DOHH2 (cell line): ENCODE measurements around the gene UBE2H.
A peak's percentile ranks its signal among the peaks of the same experiment; 100 is the strongest.

Source experiments
- H3F3A ChIP-seq: fragments of 200-600 bp; sonication (generic), shearing (Covaris generic); 2 replicates; pipeline ENCODE4 v1.6.0; 2016; ENCODE audit warnings: antibody characterized with exemption, mild to moderate bottlenecking; ENCODE audit not compliant: control insufficient read depth, insufficient read depth
- H3K27ac ChIP-seq: fragments of 200-600 bp; sonication (generic); 2 replicates; pipeline ENCODE4 v1.5.1; 2014; ENCODE audit warnings: low read depth, mild to moderate bottlenecking, low read length, moderate library complexity
- H3K27me3 ChIP-seq: fragments of 200-600 bp; sonication (generic); 2 replicates; pipeline ENCODE4 v1.6.1; 2014; ENCODE audit warnings: mild to moderate bottlenecking, low read length, mixed read lengths; ENCODE audit not compliant: control insufficient read depth
- H3K36me3 ChIP-seq: fragments of 200-600 bp; sonication (generic); 2 replicates; pipeline ENCODE4 v1.6.1; 2014; ENCODE audit warnings: mild to moderate bottlenecking, low read length, moderate library complexity, mixed read lengths; ENCODE audit not compliant: control insufficient read depth
- H3K4me1 ChIP-seq: fragments of 200-600 bp; sonication (generic); 2 replicates; pipeline ENCODE4 v1.6.1; 2014; ENCODE audit warnings: mild to moderate bottlenecking, low read length, mixed read lengths; ENCODE audit not compliant: control insufficient read depth
- H3K4me2 ChIP-seq: fragments of 200-600 bp; sonication (generic); 2 replicates; pipeline ENCODE4 v1.6.0; 2014; ENCODE audit warnings: mild to moderate bottlenecking, low read length, moderate library complexity
- H3K4me3 ChIP-seq: fragments of 200-600 bp; sonication (generic); 2 replicates; pipeline ENCODE4 v1.5.1; 2014; ENCODE audit warnings: mild to moderate bottlenecking, low read length, mixed read lengths
- H3K79me2 ChIP-seq: fragments of 200-600 bp; sonication (generic); 2 replicates; pipeline ENCODE4 v1.6.1; 2014; ENCODE audit warnings: mild to moderate bottlenecking, low read length, mixed read lengths; ENCODE audit not compliant: control insufficient read depth
- H3K9me2 ChIP-seq: fragments of 200-600 bp; sonication (generic); replicated peaks from 2 replicates; pipeline ENCODE4 v1.6.1; 2014; ENCODE audit warnings: mild to moderate bottlenecking, low read length, mixed read lengths; ENCODE audit not compliant: control insufficient read depth
- H3K9me3 ChIP-seq: fragments of 200-600 bp; sonication (generic); 2 replicates; pipeline ENCODE4 v1.6.1; 2014; ENCODE audit warnings: antibody characterized with exemption, low read length, mixed read lengths; ENCODE audit not compliant: control insufficient read depth, insufficient read depth
- H4K20me1 ChIP-seq: fragments of 200-600 bp; sonication (generic); 2 replicates; pipeline ENCODE4 v1.6.0; 2014; ENCODE audit warnings: low read depth, mild to moderate bottlenecking, antibody characterized with exemption, low read length, moderate library complexity; ENCODE audit not compliant: control insufficient read depth, insufficient read depth
- CTCF ChIP-seq: fragments of 200-600 bp; sonication (generic); IDR thresholded peaks from one replicate; pipeline ENCODE4 v1.5.1; 2014; ENCODE audit warnings: antibody characterized with exemption, mild to moderate bottlenecking, low read depth, low read length; ENCODE audit not compliant: poor library complexity, severe bottlenecking
- EZH2phosphoT487 ChIP-seq: fragments of 200-600 bp; sonication (generic); IDR thresholded peaks from 2 replicates; pipeline ENCODE4 v1.6.1; 2017; ENCODE audit warnings: borderline replicate concordance, mild to moderate bottlenecking, antibody characterized with exemption, low read length, moderate library complexity, mixed read lengths

UBE2H gene

GRCh38 chr7:129785685-129786514 lies 166.9 kb downstream of the UBE2H start:
- Histone ChIP-seq H3K4me1 (peaks cover 27% of the 10 kb centered on the region), H3F3A (peaks cover 2% of the 10 kb centered on the region; the same call in 1 of the 2 replicates), H3K27ac (no peak overlapping the region), H3K9me2 (no peaks in the 10 kb centered on the region), H3K36me3 (no peaks in the 10 kb centered on the region), H3K79me2 (no peaks in the 10 kb centered on the region), H3K9me3 (no peaks in the 10 kb centered on the region), H3K27me3 (peaks cover 75% of the 10 kb centered on the region), H3K4me2 (peak overlapping the region; percentile 58), H3K4me3 (peak overlapping the region; percentile 25), H4K20me1 (peaks cover 13% of the 10 kb centered on the region; the same call in 1 of the 2 replicates)
- peak; percentile 94 for TF ChIP-seq EZH2phosphoT487
- TF ChIP-seq CTCF = no peak

- H3K9me3 ChIP-seq = no peaks in the 10 kb centered on the region
- H3K4me3 ChIP-seq = peak overlapping the region; percentile 25
- H3F3A ChIP-seq = peaks cover 2% of the 10 kb centered on the region; the same call in 1 of the 2 replicates
- no peaks in the 10 kb centered on the region for H3K9me2 ChIP-seq
- no peak overlapping the region for H3K27ac ChIP-seq
- no peaks in the 10 kb centered on the region for H3K79me2 ChIP-seq
- peaks cover 75% of the 10 kb centered on the region for H3K27me3 ChIP-seq
- TF ChIP-seq EZH2phosphoT487 = peak; percentile 52; the same call in 1 of the 2 replicates
- no peak for TF ChIP-seq CTCF
- peaks cover 34% of the 10 kb centered on the region for H3K4me1 ChIP-seq
- peaks cover 13% of the 10 kb centered on the region; the same call in 1 of the 2 replicates for H4K20me1 ChIP-seq
- no peaks in the 10 kb centered on the region for H3K36me3 ChIP-seq
- H3K4me2 ChIP-seq = peak overlapping the region; percentile 58
Measured at GRCh38 chr7:129784783-129785684, 167.7 kb downstream of the UBE2H start.

GRCh38 chr7:129784437-129784782 lies 168.3 kb downstream of the UBE2H start:
- H3F3A ChIP-seq = peaks cover 2% of the 10 kb centered on the region; the same call in 1 of the 2 replicates
- peaks cover 39% of the 10 kb centered on the region for H3K4me1 ChIP-seq

More at GRCh38 chr7:129784437-129784782, 168.3 kb downstream of the UBE2H start:
- no peak overlapping the region for H3K27ac ChIP-seq
- H3K79me2 ChIP-seq = no peaks in the 10 kb centered on the region
- peaks cover 13% of the 10 kb centered on the region; the same call in 1 of the 2 replicates for H4K20me1 ChIP-seq
- peak overlapping the region; percentile 25; the same call in 1 of the 2 replicates for H3K4me3 ChIP-seq
- TF ChIP-seq EZH2phosphoT487 (no peak), CTCF (no peak)
- no peaks in the 10 kb centered on the region for H3K9me3 ChIP-seq
- H3K27me3 ChIP-seq = peaks cover 80% of the 10 kb centered on the region
- H3K9me2 ChIP-seq = no peaks in the 10 kb centered on the region
- peak overlapping the region; percentile 58 for H3K4me2 ChIP-seq
- H3K36me3 ChIP-seq = no peaks in the 10 kb centered on the region
